HFF-Myc (cell line): ENCODE data around the gene HLA-C.

Experiments used
- DNase-seq: peaks from one replicate; pipeline ENCODE4 v3.0.0-alpha.2; 2011; ENCODE audit warnings: low read depth; ENCODE audit errors: extremely low read depth
- H3K4me3 ChIP-seq: replicated peaks from 2 replicates; pipeline ENCODE4 v1.5.1; 2011; ENCODE audit warnings: low read depth, mild to moderate bottlenecking, control low read depth, low read length
- TF ChIP-seq, protein P1 (sequence below): IDR thresholded peaks from 2 replicates; pipeline ENCODE4 v1.5.1; 2012; ENCODE audit warnings: mild to moderate bottlenecking, low read depth, low read length, control low read depth; ENCODE audit errors: missing control alignments

Gene HLA-C

DNA sequence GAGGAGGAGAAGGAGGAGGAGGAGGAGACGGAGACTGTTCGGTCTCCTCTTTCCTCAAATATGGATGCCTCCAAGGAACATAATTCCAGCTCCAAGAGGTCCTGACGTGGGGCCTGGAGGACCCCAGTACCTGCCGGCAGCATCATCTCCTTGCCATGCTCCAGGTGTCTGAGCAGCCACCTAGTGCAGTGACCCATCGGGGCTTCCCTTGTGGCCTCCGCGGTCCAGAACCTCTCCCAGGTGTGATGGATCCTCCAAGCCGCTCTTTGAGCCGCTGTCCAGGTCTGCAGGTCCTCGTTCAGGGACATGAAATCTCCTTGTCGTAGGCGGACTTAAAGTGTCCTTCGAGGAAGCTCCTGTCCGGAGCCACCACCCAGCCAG lies 35.8 kb upstream of the HLA-C start:
- TF ChIP-seq, protein P1, sequence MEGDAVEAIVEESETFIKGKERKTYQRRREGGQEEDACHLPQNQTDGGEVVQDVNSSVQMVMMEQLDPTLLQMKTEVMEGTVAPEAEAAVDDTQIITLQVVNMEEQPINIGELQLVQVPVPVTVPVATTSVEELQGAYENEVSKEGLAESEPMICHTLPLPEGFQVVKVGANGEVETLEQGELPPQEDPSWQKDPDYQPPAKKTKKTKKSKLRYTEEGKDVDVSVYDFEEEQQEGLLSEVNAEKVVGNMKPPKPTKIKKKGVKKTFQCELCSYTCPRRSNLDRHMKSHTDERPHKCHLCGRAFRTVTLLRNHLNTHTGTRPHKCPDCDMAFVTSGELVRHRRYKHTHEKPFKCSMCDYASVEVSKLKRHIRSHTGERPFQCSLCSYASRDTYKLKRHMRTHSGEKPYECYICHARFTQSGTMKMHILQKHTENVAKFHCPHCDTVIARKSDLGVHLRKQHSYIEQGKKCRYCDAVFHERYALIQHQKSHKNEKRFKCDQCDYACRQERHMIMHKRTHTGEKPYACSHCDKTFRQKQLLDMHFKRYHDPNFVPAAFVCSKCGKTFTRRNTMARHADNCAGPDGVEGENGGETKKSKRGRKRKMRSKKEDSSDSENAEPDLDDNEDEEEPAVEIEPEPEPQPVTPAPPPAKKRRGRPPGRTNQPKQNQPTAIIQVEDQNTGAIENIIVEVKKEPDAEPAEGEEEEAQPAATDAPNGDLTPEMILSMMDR = no peak
- no peak for DNase-seq
- no peak overlapping the region for H3K4me3 ChIP-seq

- H3K4me3 ChIP-seq = no peak overlapping the region
- no peak for DNase-seq
- TF ChIP-seq, protein P1 = no peak
Measured at GRCh38 chr6:31305703-31306219, 33.9 kb upstream of the HLA-C start.

DNA sequence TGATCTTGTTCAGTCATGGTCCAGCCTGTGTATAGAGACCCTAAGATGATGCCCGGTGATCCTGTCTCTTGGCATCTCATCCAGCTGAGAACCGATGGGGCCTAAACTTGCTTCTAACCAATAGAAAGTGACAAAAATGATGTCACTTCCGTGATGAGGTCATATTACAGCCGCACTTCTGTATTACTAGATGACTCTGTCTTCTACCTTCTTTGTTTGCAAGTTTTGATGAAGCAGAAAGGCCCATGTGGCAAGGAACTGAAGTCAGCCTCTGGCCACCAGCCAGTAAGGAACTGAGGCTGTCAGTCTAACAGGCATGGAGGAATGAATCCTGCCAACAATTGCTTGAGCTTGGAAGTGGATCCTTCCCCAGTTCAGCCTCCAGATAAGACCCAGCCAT lies 32.8 kb upstream of the HLA-C start:
- TF ChIP-seq, protein P1 = no peak
- no peak for DNase-seq
- H3K4me3 ChIP-seq = no peak overlapping the region

DNA sequence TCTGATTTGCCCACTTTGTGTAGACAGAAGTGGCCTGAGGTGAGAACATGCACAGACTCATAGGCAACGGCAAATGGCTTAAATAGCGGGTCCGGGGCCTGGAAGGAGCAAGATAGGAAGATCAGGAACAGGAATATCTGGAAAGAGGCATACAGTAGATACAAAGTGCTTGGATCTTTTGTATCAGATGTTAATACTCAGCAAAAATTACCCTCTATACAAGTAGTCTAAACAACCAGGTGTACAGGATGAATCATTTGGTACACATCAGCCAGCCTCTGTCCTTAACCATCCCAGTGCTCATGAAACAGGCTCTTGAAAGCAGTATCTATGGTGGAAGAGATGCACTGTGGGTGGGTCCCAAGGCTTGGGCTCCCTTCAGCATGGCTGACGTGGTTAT lies 28.9 kb upstream of the HLA-C start:
- no peak overlapping the region for H3K4me3 ChIP-seq
- no peak for DNase-seq
- TF ChIP-seq, protein P1 = no peak

DNA sequence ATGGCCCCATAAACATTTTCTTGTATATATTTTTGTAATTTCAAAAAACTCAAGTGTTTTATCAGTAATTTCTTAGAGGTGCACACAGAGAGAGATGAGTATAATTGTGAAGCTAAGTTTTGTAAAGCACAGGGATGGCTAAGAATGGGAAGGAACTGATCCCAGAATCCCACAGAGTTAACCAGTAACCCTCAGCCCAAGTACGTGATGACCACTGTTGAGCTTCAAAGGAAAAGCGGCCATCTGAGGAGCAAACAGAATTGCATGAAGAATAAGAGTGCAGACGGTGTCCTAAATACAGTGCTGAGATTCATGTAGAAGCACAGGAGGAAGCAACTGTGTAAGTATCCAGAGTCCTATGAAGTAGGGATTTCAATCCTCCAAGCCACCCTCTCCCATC lies 28.1 kb upstream of the HLA-C start:
- H3K4me3 ChIP-seq = no peak overlapping the region
- no peak for DNase-seq
- TF ChIP-seq, protein P1 = no peak

GRCh38 chr6:31299511-31299910 lies 27.6 kb upstream of the HLA-C start:
- H3K4me3 ChIP-seq = no peak overlapping the region
- TF ChIP-seq, protein P1 = no peak

GRCh38 chr6:31294056-31294455 lies 22.2 kb upstream of the HLA-C start:
- no peak for DNase-seq
- TF ChIP-seq, protein P1 = no peak
- H3K4me3 ChIP-seq = no peak overlapping the region

More at GRCh38 chr6:31299511-31299910, 27.6 kb upstream of the HLA-C start:
- DNase-seq = no peak
